SK-N-SH treated with all-trans-retinoic acid at 6 μM for 48 hours (cell line): ENCODE results near the gene SLC22A14.
"Not testable (repeated sequence)": the region's sequence is repeated elsewhere in the genome, so short reads cannot be mapped to it uniquely, and the experiment has no call there.

Experiments
- SNAI2 ChIP-seq: fragments of 250-450 bp; sonication (Bioruptor Pico); IDR thresholded peaks from 2 replicates; pipeline ENCODE4 v1.5.0; 2020; ENCODE audit warnings: mild to moderate bottlenecking, moderate library complexity
- ZC3H10 ChIP-seq: fragments of 250-450 bp; sonication (Bioruptor Pico); IDR thresholded peaks from 2 replicates; pipeline ENCODE4 v1.5.1; 2021; ENCODE audit warnings: mild to moderate bottlenecking, moderate library complexity
- TF ChIP-seq, protein P1 (sequence below): fragments of 250-450 bp; sonication (Bioruptor Pico); IDR thresholded peaks from 2 replicates; pipeline ENCODE4 v1.5.0; 2020; ENCODE audit warnings: mild to moderate bottlenecking, moderate library complexity

- TF ChIP-seq, protein P1, sequence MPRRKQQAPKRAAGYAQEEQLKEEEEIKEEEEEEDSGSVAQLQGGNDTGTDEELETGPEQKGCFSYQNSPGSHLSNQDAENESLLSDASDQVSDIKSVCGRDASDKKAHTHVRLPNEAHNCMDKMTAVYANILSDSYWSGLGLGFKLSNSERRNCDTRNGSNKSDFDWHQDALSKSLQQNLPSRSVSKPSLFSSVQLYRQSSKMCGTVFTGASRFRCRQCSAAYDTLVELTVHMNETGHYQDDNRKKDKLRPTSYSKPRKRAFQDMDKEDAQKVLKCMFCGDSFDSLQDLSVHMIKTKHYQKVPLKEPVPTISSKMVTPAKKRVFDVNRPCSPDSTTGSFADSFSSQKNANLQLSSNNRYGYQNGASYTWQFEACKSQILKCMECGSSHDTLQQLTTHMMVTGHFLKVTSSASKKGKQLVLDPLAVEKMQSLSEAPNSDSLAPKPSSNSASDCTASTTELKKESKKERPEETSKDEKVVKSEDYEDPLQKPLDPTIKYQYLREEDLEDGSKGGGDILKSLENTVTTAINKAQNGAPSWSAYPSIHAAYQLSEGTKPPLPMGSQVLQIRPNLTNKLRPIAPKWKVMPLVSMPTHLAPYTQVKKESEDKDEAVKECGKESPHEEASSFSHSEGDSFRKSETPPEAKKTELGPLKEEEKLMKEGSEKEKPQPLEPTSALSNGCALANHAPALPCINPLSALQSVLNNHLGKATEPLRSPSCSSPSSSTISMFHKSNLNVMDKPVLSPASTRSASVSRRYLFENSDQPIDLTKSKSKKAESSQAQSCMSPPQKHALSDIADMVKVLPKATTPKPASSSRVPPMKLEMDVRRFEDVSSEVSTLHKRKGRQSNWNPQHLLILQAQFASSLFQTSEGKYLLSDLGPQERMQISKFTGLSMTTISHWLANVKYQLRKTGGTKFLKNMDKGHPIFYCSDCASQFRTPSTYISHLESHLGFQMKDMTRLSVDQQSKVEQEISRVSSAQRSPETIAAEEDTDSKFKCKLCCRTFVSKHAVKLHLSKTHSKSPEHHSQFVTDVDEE (CRISPR knock-in tag), result not testable (repeated sequence)
- TF ChIP-seq ZC3H10, SNAI2 (CRISPR knock-in tag): not testable (repeated sequence)
Observed at GRCh38 chr3:38320638-38321037, 38.5 kb downstream of the SLC22A14 start.
